H1 (cell line): ENCODE data around the gene SIGLEC15. TPM values are rescaled to one million over a fixed set of nuclear protein-coding genes. Genes with fewer than 3 reads are reported as not detected.

Experiments used
- CTCF ChIA-PET: fragments of 300-600 bp; sonication (Branson Sonifier 250); formaldehyde crosslinking; loops from one replicate; lab custom pipeline; 2021; ENCODE audit not compliant: partially characterized antibody; lab: Charles Lee
- POLR2A ChIA-PET: fragments of 300-600 bp; sonication (Branson Sonifier 250); formaldehyde crosslinking; loops from one replicate; lab custom pipeline; 2021; ENCODE audit warnings: inconsistent platforms; ENCODE audit not compliant: partially characterized antibody; lab: Charles Lee
- DNase-seq, 2 experiments: peaks; one replicate each; pipeline versions ENCODE4 v3.0.0 to v3.0.0-alpha.2; 2010 to 2022; ENCODE audit warnings: low spot score in 2 of 2, low read depth in 1 of 2, mixed read lengths in 1 of 2
- FAIRE-seq: peaks from 2 replicates; lab custom pipeline; 2011; peaks lifted over from hg19 to GRCh38; lab: Jason Lieb, UNC
- H2AFZ ChIP-seq: 2 replicates; pipeline ENCODE4 v1.8.1; 2012; ENCODE audit warnings: low read length, inconsistent platforms
- H2AK5ac ChIP-seq: 2 replicates; pipeline ENCODE4 v1.6.1; 2013; ENCODE audit warnings: low read depth, low read length
- H2BK120ac ChIP-seq: replicated peaks from 2 replicates; pipeline ENCODE3; 2013; ENCODE audit warnings: low read depth, low read length, inconsistent platforms
- H2BK12ac ChIP-seq: 2 replicates; pipeline ENCODE4 v1.6.1; 2013; ENCODE audit warnings: low read depth, low read length
- H2BK15ac ChIP-seq: 2 replicates; pipeline ENCODE4 v1.6.1; 2013; ENCODE audit warnings: low read length
- H2BK20ac ChIP-seq: 2 replicates; pipeline ENCODE4 v1.6.1; 2013; ENCODE audit warnings: low read length
- H2BK5ac ChIP-seq: 2 replicates; pipeline ENCODE4 v1.6.1; 2013; ENCODE audit warnings: low read depth, low read length
- H3K14ac ChIP-seq: 2 replicates; pipeline ENCODE4 v1.6.1; 2013; ENCODE audit warnings: inconsistent platforms; ENCODE audit not compliant: insufficient read length
- H3K18ac ChIP-seq: 2 replicates; pipeline ENCODE4 v1.6.1; 2013; ENCODE audit warnings: low read length; ENCODE audit errors: extremely low read depth
- H3K23ac ChIP-seq: 2 replicates; pipeline ENCODE4 v1.6.1; 2013; ENCODE audit warnings: inconsistent platforms; ENCODE audit not compliant: insufficient read length
- H3K23me2 ChIP-seq: 2 replicates; pipeline ENCODE4 v1.6.1; 2013; ENCODE audit warnings: low read depth, low read length
- H3K27ac ChIP-seq: 2 replicates; pipeline ENCODE4 v1.6.1; 2011; ENCODE audit warnings: low read depth, low read length, inconsistent platforms
- H3K27me3 ChIP-seq, 4 experiments: replicated peaks in 1 of 4; 1 replicate in 1 of 4; 2 replicates in 3 of 4; pipeline versions ENCODE4 v1.6.1 to v1.8.1; 2011 to 2013; ENCODE audit warnings: low read length in 3 of 4, mild to moderate bottlenecking in 3 of 4, inconsistent platforms in 2 of 4, mixed read lengths in 2 of 4, moderate library complexity in 1 of 4; ENCODE audit not compliant: control insufficient read depth in 3 of 4, insufficient read depth in 3 of 4; ENCODE audit errors: extremely low read depth in 1 of 4
- H3K36me3 ChIP-seq, 4 experiments: 2 replicates each; pipeline versions ENCODE4 v1.6.1 to v1.8.1; 2011 to 2013; ENCODE audit warnings: mild to moderate bottlenecking in 4 of 4, low read length in 3 of 4, moderate library complexity in 2 of 4, control low read depth in 1 of 4, inconsistent platforms in 1 of 4; ENCODE audit not compliant: insufficient read depth in 4 of 4, control insufficient read depth in 2 of 4
- H3K4ac ChIP-seq: replicated peaks from 2 replicates; pipeline ENCODE3; 2013; ENCODE audit warnings: low read length, low read depth, mixed read lengths, inconsistent platforms; ENCODE audit not compliant: insufficient read length
- H3K4me1 ChIP-seq, 4 experiments: replicated peaks in 1 of 4; 1 replicate in 1 of 4; 2 replicates in 3 of 4; pipeline versions ENCODE4 v1.6.1 to v1.8.1; 2011 to 2013; ENCODE audit warnings: low read length in 3 of 4, inconsistent platforms in 2 of 4, mixed read lengths in 1 of 4; ENCODE audit not compliant: insufficient read depth in 4 of 4, control insufficient read depth in 3 of 4
- H3K4me2 ChIP-seq, 2 experiments: 2 replicates each; pipeline versions ENCODE4 v1.6.1 to v1.8.1; 2011 to 2013; ENCODE audit warnings: low read depth in 2 of 2, low read length in 2 of 2, control low read depth in 1 of 2, inconsistent platforms in 1 of 2, mild to moderate bottlenecking in 1 of 2; ENCODE audit not compliant: insufficient read depth in 1 of 2
- H3K4me3 ChIP-seq, 4 experiments: fragments of 200-600, 300-600 bp in 1 of 4; sonication (generic), shearing (Covaris generic), sonication (Bioruptor Twin) in 1 of 4; 2 replicates each; pipeline versions ENCODE4 v1.5.1 to v1.8.1; 2011 to 2016; ENCODE audit warnings: low read length in 4 of 4, low read depth in 3 of 4, control low read depth in 2 of 4, inconsistent platforms in 2 of 4, mild to moderate bottlenecking in 2 of 4, mixed read lengths in 1 of 4, moderate library complexity in 1 of 4; ENCODE audit not compliant: insufficient read depth in 2 of 4; ENCODE audit errors: extremely low read depth in 1 of 4
- H3K56ac ChIP-seq: replicated peaks from 2 replicates; pipeline ENCODE3; 2013; ENCODE audit warnings: low read depth, mild to moderate bottlenecking, mixed read lengths, low read length, inconsistent platforms; ENCODE audit not compliant: insufficient read length
- H3K79me1 ChIP-seq: 2 replicates; pipeline ENCODE4 v1.6.1; 2013; ENCODE audit warnings: low read depth, low read length, control low read depth
- H3K79me2 ChIP-seq, 2 experiments: 2 replicates each; pipeline versions ENCODE4 v1.6.1 to v1.8.1; 2012 to 2013; ENCODE audit warnings: low read length in 2 of 2, mild to moderate bottlenecking in 2 of 2, inconsistent platforms in 1 of 2; ENCODE audit not compliant: insufficient read depth in 2 of 2, control insufficient read depth in 1 of 2
- H3K9ac ChIP-seq, 4 experiments: replicated peaks in 1 of 4; 1 replicate in 1 of 4; 2 replicates in 3 of 4; pipeline versions ENCODE4 v1.6.1 to v1.8.1; 2011 to 2013; ENCODE audit warnings: low read depth in 3 of 4, low read length in 3 of 4, control low read depth in 2 of 4, mild to moderate bottlenecking in 2 of 4, moderate library complexity in 2 of 4, inconsistent platforms in 1 of 4; ENCODE audit errors: extremely low read depth in 1 of 4
- H3K9me3 ChIP-seq, 2 experiments: 2 replicates each; pipeline versions ENCODE4 v1.6.1 to v1.8.1; 2012 to 2013; ENCODE audit warnings: mild to moderate bottlenecking in 2 of 2, moderate library complexity in 2 of 2, control low read depth in 1 of 2, inconsistent platforms in 1 of 2, low read depth in 1 of 2, low read length in 1 of 2, mixed read lengths in 1 of 2; ENCODE audit not compliant: insufficient read depth in 2 of 2
- H4K20me1 ChIP-seq, 2 experiments: replicated peaks in 1 of 2; 2 replicates each; pipeline versions ENCODE3 to v1.8.1; 2011 to 2013; ENCODE audit warnings: inconsistent platforms in 2 of 2, low read length in 2 of 2, mild to moderate bottlenecking in 1 of 2; ENCODE audit not compliant: insufficient read depth in 2 of 2, control insufficient read depth in 1 of 2
- H4K5ac ChIP-seq: 2 replicates; pipeline ENCODE4 v1.6.1; 2013; ENCODE audit warnings: low read length, low read depth, mixed read lengths, inconsistent platforms; ENCODE audit not compliant: insufficient read length
- H4K8ac ChIP-seq: 2 replicates; pipeline ENCODE4 v1.8.0; 2013; ENCODE audit warnings: mild to moderate bottlenecking, moderate library complexity, low read length, inconsistent platforms; ENCODE audit not compliant: insufficient read depth; ENCODE audit errors: extremely low read depth
- H4K91ac ChIP-seq: replicated peaks from 2 replicates; pipeline ENCODE3; 2013; ENCODE audit warnings: low read length, mixed read lengths, inconsistent platforms; ENCODE audit not compliant: insufficient read length
- CREB1 ChIP-seq: IDR thresholded peaks from 2 replicates; pipeline ENCODE4 v1.6.1; 2012; ENCODE audit warnings: inconsistent platforms
- WGBS, 2 experiments: shearing (Covaris generic) in 1 of 2; methylation state at CpG; one replicate each; pipeline versions ENCODE4 v1.1.6 to v1.1.7; 2013 to 2015; ENCODE audit warnings: low lambda C conversion rate in 2 of 2, mixed read lengths in 2 of 2, inconsistent platforms in 1 of 2, low coverage in 1 of 2, missing lambda C conversion rate in 1 of 2; ENCODE audit not compliant: insufficient replicate concordance in 2 of 2, insufficient coverage in 1 of 2, insufficient read length in 1 of 2; ENCODE audit errors: extremely low coverage in 1 of 2, missing lambda C conversion rate in 1 of 2; 5-methylcytosine and 5-hydroxymethylcytosine counted together
- polyA plus RNA-seq, 7 experiments: library from polyadenylated mRNA; depleted of rRNA in 3 of 7; stranded (reverse) in 5 of 7; unstranded in 2 of 7; fragments of >200 nt in 5 of 7; fragments of 200-250 nt in 2 of 7; gene quantifications; 1 replicate in 5 of 7; 2 replicates in 1 of 7; 4 replicates in 1 of 7; pipeline versions ENCODE4 v1.2.1 to v1.2.3, GENCODE V29; 2011 to 2013; ENCODE audit warnings: missing spikeins in 2 of 7, mixed read lengths in 2 of 7
- total RNA-seq: library from RNA; stranded (reverse); fragmentation: NEBNext Ultra II Directional; extraction: Animal tissue kit (Norgen Biotek cat#: 25700); gene quantifications from 2 replicates; pipeline ENCODE4 v1.2.1, GENCODE V29; 2021

The SIGLEC15 gene
- total and polyA plus RNA-seq, 2 of the 8 experiments (the other 6 are each of a cell fraction or from before 2014, with no cell fraction given), result 0.20 to 0.37 TPM

DNA sequence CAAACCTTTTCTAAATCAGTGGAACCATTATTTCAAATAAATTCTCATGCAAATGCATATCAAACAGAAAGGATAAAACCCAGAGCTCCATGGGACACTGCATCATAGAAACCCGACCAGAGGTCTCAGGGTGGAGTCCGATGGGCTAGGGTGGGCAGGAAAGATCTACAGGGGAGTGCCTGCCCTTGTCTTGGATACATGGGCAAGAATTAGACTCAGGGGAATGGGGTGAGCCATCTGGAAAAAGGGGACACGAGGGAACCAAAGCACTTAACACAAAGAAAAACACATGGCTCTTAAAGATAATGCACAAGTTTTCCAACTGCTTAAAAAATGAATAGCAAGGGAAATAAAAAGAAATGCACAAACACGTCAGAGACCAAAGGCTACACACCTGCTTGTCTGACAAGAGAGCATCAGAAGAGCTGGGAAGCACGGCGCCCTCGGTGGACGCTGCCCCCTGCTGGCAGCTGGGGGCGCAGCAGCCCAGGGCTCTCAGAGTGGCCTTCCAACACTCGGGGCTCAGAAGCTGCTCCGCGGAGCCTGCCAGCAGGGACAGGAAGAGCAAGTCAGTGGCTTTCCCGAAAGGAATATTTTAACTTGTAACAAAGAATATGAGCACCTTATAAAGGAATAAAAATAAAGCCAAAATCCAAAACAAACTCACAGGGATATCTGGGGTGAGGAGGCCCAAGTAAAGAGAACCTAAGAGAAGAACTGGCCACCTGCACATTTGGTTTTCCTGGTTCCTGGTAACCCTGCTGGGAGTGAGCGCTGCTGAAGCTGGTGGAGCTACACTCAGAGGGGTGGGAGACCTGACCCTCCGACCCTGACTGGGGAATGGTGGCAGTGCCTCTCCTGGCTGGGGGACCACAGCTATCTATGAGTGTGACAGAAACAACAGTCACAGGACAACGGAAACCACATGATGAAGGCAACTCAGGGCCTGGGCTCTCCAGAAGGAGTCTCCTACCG, 54.5 kb downstream of the SIGLEC15 start:
- DNase-seq (peak; percentile 71 to 91), FAIRE-seq (peak; percentile 76)
- no peak overlapping the region for H3K14ac ChIP-seq
- POLR2A ChIA-PET, result no interaction called here
- no peaks in the 10 kb centered on the region for H4K20me1 ChIP-seq
- no peak overlapping the region for H3K56ac ChIP-seq
- H3K18ac ChIP-seq, result no peak overlapping the region
- no peak overlapping the region for H4K5ac ChIP-seq
- peaks cover 0 to 3% of the 10 kb centered on the region in 2 experiments; a peak in 1 of 4 replicates for H3K9me3 ChIP-seq
- H3K79me2 ChIP-seq, result no peaks in the 10 kb centered on the region
- H2BK20ac ChIP-seq, result no peak overlapping the region
- H3K4me2 ChIP-seq, result no peak overlapping the region
- peaks cover 0 to 20% (median 6%) of the 10 kb centered on the region in 4 experiments; a peak in 3 of 8 replicates for H3K36me3 ChIP-seq
- WGBS, 2 experiments, result 44% methylated on average over 17 of the region's 17 CpGs; no CpG with 5 or more reads in 1 of the 2 experiments
- H3K4me3 ChIP-seq, result no peak overlapping the region
- no peaks in the 10 kb centered on the region for H3K27me3 ChIP-seq
- H2BK15ac ChIP-seq, result no peak overlapping the region
- H3K23me2 ChIP-seq, result no peaks in the 10 kb centered on the region
- H3K4ac ChIP-seq, result no peak overlapping the region
- no peak overlapping the region for H2BK12ac ChIP-seq
- H2BK5ac ChIP-seq, result no peak overlapping the region
- H3K23ac ChIP-seq, result no peak overlapping the region
- no peak overlapping the region for H3K27ac ChIP-seq
- no peaks in the 10 kb centered on the region for H3K79me1 ChIP-seq
- CTCF ChIA-PET, result interaction anchor here (0.7 to 6.4 kb wide), 51 partner anchors 9 to 271 kb away, joined by 3 to 69 read pairs (median 4); partner anchors contain the start of genes PSTPIP2, SIGLEC15 and SLC14A1
- H2AFZ ChIP-seq, result no peak overlapping the region
- no peak overlapping the region for H4K91ac ChIP-seq
- no peak overlapping the region for H2AK5ac ChIP-seq
- H2BK120ac ChIP-seq, result no peak overlapping the region
- no peak overlapping the region for H4K8ac ChIP-seq
- no peak overlapping the region for H3K9ac ChIP-seq
- no peaks in the 10 kb centered on the region for H3K4me1 ChIP-seq
- TF ChIP-seq CREB1, result 0 out of 2 replicates have a peak, but pooled peaks have one; percentile 14
